DMS153 treated with DMSO at 0.1 percent for 48 hours (cell line): ENCODE measurements around the gene CDC42SE1.
"Not testable (repeated sequence)": the region's sequence is repeated elsewhere in the genome, so short reads cannot be mapped to it uniquely, and the experiment has no call there.

Experiments
- DNase-seq: peaks from one replicate; lab custom pipeline; 2025; ENCODE audit not compliant: unreplicated experiment; lab: John Stamatoyannopoulos, UW

CDC42SE1 gene

DNA sequence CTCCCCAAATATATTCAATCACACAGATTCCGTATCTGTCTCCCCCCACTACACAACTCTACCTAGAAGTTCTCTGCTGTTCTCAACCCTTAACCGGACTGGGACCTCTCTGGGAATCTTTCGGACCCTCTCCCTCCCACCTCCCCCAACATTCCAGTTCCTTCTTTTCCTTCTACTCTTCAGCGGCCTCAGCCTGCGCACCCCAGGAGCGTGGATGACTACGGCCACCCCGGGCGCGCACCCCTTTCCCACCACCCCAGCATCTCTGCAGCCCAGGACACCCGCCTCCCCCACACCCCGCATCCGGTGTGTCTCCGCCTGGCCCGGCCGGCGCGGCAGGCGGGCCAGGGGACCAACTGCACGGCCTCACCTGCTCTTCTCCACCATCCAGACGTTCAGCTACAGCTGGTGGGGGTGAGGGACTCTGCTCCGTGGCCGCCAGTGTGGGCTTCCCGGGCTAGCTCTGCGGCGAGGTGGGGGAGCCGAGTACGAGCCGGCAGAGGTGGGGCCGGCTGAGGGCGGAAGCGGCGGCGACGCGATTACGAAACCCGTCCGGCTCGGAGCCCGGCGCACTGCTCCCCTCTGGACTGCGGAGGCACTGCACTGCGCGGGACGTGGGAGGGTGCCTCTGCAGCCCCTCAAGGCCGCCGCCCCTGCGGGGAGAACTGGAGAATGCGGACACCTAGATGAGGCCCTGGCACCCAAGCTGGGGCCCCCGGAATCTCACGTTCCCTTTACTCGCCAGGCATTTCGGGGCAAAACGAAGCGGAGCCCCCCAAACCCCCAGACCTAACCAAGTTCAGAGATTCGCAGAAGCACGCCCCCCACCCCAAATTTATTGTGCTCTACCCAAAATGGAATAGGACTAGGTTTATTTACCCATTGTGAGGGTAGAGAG is at the start of gene CDC42SE1:
TSS of gene CDC42SE1 (minus strand) at position 514 of the 898 bp plus-strand sequence. CDS start 3,892 bp downstream, outside the sequence.
- peak; percentile 80 for DNase-seq

DNA sequence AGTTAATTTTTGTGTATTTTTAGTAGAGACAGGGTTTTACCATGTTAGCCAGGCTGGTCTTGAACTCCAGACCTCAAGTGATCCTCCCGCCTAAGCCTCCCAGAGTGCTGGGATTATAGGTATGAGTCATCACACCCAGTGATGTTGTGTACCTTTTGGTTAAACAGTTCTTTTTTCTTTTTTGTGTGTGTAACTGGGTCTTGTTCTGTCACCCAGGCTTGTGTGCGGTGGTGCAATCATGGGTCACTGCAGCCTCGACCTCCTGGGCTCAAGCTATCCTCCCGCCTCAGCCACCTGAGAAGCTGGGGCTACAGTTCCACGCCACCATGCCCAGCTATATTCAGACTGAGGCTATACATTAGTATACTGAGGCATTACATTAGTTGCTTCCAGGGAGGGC is 48.9 kb upstream of the CDC42SE1 start:
- no peak for DNase-seq

DNA sequence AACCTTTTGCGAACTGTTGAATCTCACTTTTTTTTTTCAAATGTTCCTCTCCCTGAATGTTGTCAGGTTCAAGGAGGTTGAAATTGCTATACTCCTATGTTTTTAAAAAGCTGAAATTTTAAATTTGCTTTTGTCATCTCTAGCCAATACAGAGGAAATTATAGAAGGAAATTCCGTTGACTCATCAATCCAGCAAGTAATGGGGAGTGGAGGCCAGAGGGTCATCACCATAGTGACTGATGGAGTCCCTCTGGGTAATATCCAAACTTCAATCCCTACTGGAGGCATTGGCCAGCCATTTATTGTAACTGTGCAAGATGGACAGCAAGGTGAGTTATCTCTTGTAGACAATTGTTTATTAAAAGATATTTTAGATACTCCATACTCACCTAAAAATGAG is 47.5 kb upstream of the CDC42SE1 start:
- no peak for DNase-seq

GRCh38 chr1:151104630-151105029 is 45.2 kb upstream of the CDC42SE1 start:
- no peak for DNase-seq

GRCh38 chr1:151098126-151098525 is 38.7 kb upstream of the CDC42SE1 start:
- DNase-seq: no peak

GRCh38 chr1:151097426-151097825 is 38.0 kb upstream of the CDC42SE1 start:
- DNase-seq: not testable (repeated sequence)

- DNase-seq: no peak
Measured at GRCh38 chr1:151085953-151086559, 26.6 kb upstream of the CDC42SE1 start.

GRCh38 chr1:151072224-151072623 is 12.8 kb upstream of the CDC42SE1 start:
- no peak for DNase-seq

DNA sequence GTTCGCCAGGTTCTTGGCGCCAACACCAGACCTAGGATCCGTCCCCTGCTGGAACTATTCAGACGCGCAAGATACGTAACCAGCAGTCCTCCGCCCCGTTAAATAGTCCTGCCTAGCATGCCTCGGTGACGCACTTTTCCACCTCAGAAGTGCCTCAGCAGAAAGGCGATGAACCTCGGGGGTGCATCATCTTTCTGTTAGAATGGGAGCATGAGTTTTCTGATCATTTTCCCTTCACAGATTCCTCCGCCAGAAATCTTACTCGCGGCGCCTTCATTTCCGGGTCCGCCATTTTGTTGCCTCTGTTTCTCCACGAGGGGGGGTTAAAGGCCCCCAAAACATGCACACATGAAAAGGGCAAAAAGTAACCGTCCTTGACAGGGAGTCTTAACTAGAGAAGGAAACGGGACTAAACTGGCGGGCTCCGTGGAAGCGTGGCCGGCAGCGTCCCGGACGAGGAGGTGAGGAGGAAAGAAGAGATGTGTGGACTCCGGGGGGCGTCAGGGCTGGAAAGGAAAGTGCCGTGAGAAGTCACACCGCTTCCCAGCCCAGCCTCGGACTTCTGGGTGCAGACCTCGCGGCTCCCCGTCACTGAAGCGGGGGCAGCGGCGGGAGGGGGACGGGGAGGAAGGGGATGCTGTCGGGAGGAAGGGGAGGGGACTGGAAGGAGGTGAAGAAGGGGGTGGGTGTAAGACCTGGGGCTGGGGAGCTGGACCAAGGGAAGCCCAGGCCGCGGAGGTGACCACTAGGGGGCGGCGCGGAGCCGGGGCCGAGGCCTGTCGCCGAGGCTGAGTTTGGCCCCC is 11.3 kb upstream of the CDC42SE1 start, which contains the start of gene GABPB2:
TSS of gene GABPB2 (plus strand) at position 288 of the 803 bp plus-strand sequence. CDS start 17,429 bp downstream, outside the sequence.
- DNase-seq: peak; percentile 92

- DNase-seq: no peak
Measured at GRCh38 chr1:151069103-151069486, 9.7 kb upstream of the CDC42SE1 start.

DNA sequence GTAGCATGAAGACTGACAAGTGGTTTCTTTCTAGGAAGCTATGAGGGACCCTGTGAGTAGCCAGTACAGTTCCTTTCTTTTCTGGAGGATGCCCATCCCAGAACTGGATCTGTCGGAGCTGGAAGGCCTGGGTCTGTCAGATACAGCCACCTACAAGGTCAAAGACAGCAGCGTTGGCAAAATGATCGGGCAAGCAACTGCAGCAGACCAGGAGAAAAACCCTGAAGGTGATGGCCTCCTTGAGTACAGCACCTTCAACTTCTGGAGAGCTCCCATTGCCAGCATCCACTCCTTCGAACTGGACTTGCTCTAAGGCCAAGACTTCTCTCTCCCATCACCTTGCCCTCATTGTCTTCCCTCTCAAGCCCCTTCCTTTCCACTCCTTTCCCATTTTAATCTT is 7.8 kb upstream of the CDC42SE1 start:
- no peak for DNase-seq

GRCh38 chr1:151065089-151065645 is 5.7 kb upstream of the CDC42SE1 start:
- no peak for DNase-seq

- DNase-seq: no peak
Measured at GRCh38 chr1:151062741-151063371, 3.4 kb upstream of the CDC42SE1 start.

DNA sequence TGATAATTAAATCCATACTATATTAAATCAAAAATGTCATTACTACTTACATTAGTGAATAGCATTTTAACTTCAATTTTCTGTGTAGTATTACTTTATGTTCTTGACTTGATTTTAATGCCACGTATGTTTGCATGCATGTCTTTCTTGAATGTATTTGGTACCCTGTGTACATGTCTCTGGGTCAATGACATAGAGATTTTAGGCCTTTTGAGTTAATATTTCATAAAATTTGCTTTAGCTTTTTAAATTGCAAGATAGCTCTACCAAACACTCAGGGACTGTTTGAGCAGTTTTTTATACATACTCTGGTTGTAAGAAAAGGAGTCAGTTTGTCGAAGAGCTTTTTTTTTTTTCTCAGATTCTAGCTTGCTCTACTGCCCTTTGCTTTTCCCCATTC is 2.3 kb upstream of the CDC42SE1 start:
- DNase-seq: no peak

DNA sequence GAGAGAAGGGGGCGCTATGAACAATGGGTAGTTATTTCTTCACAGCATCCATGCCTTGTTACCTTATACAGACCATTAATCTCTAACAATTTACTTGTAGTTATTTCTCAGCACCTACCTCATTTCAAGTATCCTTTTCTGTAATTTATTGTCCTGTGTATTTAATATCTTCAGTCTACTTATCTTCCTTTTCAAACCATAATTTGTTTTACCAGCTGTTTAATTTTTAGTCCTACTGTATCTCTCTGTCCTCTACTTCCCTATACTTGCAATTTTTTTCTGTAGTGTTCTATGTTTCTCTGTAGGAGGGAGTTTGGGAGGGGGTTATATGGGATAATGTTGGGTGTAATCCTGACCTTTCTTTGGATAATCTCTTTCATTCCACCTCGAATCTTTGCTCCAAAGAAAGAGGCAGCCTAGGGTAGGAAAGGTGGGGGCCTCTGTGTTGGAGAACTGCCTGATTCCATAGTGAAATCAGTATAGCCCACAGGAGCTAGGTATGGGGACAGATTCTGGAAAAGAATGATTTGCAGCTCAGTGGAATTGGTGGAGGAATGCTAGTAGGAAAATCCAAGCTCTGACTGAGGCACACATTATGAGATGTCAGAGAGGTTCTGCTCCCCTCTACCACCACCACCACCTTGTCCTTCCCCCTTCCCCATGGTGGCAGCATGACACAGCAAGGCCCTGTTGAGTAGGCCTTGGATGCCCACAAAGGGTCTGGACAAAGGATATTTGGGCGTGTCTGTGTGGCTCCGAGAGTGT is 1.4 kb upstream of the CDC42SE1 start:
- peak; percentile 64 for DNase-seq

DNA sequence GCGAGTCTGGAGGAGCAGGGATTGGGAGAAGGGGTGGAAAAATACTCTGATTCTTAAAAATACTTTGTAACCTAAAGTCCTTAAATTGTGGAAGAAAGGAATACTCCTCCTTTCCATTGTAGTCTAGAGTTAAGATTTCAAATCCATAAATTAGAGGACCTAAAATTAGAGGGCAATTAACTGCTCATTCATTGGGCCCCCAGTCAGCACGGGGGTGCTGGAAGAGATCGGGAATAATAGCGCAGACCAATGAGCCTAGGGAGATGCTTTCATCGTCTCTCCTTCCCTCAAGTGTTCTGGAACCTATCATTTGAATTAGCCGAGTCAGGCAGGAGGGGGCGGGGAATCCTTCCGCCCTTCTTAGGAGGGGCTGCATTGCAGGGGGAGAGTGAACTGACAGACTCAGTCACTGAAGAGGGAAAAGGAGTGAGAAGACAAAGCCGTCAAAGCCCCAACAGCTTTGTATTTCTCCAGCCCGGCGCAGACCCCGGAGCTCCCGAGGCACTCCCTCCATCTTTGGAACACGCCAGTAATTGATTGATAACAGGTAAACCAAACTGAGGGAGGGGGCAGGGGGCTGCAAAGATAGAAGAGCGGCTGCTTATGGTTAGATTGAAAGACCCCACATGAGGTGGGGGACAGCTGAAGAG is 710 bp upstream of the CDC42SE1 start, which contains the start of gene MLLT11:
TSS of gene MLLT11 (plus strand) at position 391 of the 650 bp plus-strand sequence. CDS start 6,828 bp downstream, outside the sequence.
- peak; percentile 77 for DNase-seq

DNA sequence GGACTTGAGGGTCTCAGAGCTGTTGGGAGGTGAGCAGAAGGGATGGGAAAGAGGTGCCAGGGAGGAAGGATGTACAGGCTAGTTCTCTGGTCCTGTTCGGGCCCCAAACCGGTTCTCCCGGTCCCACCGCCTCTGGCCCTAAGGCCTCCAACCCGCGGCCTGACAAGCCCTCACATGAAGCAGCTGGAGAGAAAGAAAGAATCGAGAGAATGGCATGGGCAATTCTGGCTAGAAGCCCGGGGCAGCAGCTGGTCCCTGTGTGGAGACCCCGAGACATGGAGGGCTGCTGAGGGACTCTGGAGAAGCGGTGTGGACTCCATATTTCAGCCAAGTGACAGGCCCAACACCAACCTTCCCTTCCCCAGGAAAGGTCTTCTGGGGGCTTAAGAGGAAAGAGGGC is 730 bp downstream of the CDC42SE1 start:
- peak; percentile 27 for DNase-seq

DNA sequence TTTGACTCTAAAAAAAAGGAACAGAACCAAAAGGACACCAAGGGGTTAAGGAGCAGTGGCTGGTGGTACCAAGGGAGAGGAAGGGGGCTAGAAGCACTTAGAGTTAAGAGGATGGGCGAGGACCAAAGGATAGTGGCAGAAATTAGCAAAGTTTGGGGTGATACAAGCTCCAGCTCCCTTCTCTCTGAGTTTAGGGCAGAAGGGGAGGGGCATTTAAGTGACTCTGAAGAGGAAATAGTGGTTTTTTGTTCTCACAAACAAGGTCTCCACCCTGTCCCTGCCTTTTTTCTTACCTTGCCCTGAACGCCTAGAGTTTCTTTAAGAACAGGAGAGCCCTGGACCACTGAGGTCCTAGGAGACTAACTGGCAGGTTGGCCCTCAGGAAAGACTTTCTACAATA is 3.3 kb downstream of the CDC42SE1 start:
- no peak for DNase-seq

DNA sequence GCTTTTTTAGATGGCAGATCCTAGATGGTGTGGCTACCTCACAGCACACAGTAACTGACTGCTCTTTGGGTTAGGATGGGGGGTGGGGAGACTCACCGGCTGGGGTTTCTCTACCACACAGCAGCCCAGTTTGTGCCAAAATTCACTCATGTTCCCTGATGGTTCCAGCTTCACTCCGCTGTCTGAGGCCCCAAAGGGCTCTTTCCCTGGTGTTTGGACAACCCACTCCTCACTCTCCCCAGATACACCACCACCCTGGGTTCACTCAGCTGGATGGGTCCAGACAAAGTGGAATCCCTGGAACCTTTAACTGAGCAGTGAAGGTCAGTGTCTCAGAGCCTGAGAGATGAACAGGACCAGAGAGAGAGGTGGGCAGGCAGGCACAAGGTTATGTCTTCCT is 3.8 kb downstream of the CDC42SE1 start:
- no peak for DNase-seq
